ENCODE measurements around the gene ARFIP2. TPM values are rescaled to one million over a fixed set of nuclear protein-coding genes. Genes with fewer than 3 reads are reported as not detected.

Gene ARFIP2
- total RNA-seq, 2 experiments from 2014 or later: 33.5 to 37.9 TPM

GRCh38 chr11:6481924-6482275 is 769 bp upstream of the ARFIP2 start:
- Mint-ChIP-seq H3K4me3 (peak overlapping the region; percentile 94), H3K9me3 (no peaks in the 10 kb centered on the region), H3K36me3 (ENCODE audit: low read depth) (peaks cover 21% of the 10 kb centered on the region), H3K27me3 (ENCODE audit: low read depth) (no peaks in the 10 kb centered on the region), H3K4me1 (ENCODE audit: low read depth) (peaks cover 38% of the 10 kb centered on the region), H3K27ac (peak overlapping the region; percentile 96)
- CTCF ChIA-PET: interaction anchor here (1.0 to 4.8 kb wide), 9 partner anchors 9 to 265 kb away, joined by 3 to 37 read pairs (median 5); no protein-coding TSS in a partner anchor
- intact Hi-C loops (cut with micrococcal nuclease): loop anchor here (1.0 to 5.0 kb wide), 13 partner anchors 43 to 855 kb away; partner anchors contain the start of genes APBB1, FHIP1B, MRPL17 and SMPD1
- no peak for DNase-seq

- peaks cover 21% of the 10 kb centered on the region for H3K36me3 Mint-ChIP-seq (ENCODE audit: low read depth)
- intact Hi-C loops (cut with micrococcal nuclease): loop anchor here (2.0 to 5.0 kb wide), 5 partner anchors 42 to 853 kb away; partner anchors contain the start of genes TRIM22 and TRIM34
Observed at GRCh38 chr11:6480299-6480914, 724 bp downstream of the ARFIP2 start.

GRCh38 chr11:6476571-6476970 is 4.6 kb downstream of the ARFIP2 start:
- intact Hi-C loops (cut with micrococcal nuclease): no loop called here
- no peaks in the 10 kb centered on the region for H3K27me3 Mint-ChIP-seq (ENCODE audit: low read depth)
- CTCF ChIA-PET: interaction anchor here (1.0 to 1.4 kb wide), 3 partner anchors 21 to 98 kb away, joined by 3 to 4 read pairs (median 3); no protein-coding TSS in a partner anchor
- DNase-seq: no peak
- no peak overlapping the region for H3K4me3 Mint-ChIP-seq
- H3K36me3 Mint-ChIP-seq (ENCODE audit: low read depth): peaks cover 8% of the 10 kb centered on the region
- peaks cover 39% of the 10 kb centered on the region for H3K4me1 Mint-ChIP-seq (ENCODE audit: low read depth)
- H3K9me3 Mint-ChIP-seq: no peaks in the 10 kb centered on the region
- no peak overlapping the region for H3K27ac Mint-ChIP-seq

More at GRCh38 chr11:6480299-6480914, 724 bp downstream of the ARFIP2 start:
- H3K4me3 Mint-ChIP-seq: peak overlapping the region; percentile 94
- H3K4me1 Mint-ChIP-seq (ENCODE audit: low read depth): peaks cover 38% of the 10 kb centered on the region
- no peaks in the 10 kb centered on the region for H3K27me3 Mint-ChIP-seq (ENCODE audit: low read depth)
- CTCF ChIA-PET: no interaction called here
- no peaks in the 10 kb centered on the region for H3K9me3 Mint-ChIP-seq
- DNase-seq: no peak
- peak overlapping the region; percentile 96 for H3K27ac Mint-ChIP-seq

GRCh38 chr11:6475936-6476335 is 5.2 kb downstream of the ARFIP2 start:
- Mint-ChIP-seq H3K27me3 (ENCODE audit: low read depth) (no peaks in the 10 kb centered on the region), H3K4me3 (no peak overlapping the region), H3K36me3 (ENCODE audit: low read depth) (peaks cover 5% of the 10 kb centered on the region), H3K9me3 (no peaks in the 10 kb centered on the region), H3K27ac (no peak overlapping the region), H3K4me1 (ENCODE audit: low read depth) (peaks cover 37% of the 10 kb centered on the region)
- no peak for DNase-seq
- CTCF ChIA-PET: interaction anchor here (1.0 to 1.6 kb wide), 5 partner anchors 11 to 113 kb away, joined by 3 to 9 read pairs (median 4); no protein-coding TSS in a partner anchor
- intact Hi-C loops (cut with micrococcal nuclease): no loop called here

- Mint-ChIP-seq H3K36me3 (ENCODE audit: low read depth) (peaks cover 5% of the 10 kb centered on the region), H3K27ac (peak overlapping the region; percentile 57), H3K4me1 (ENCODE audit: low read depth) (peaks cover 28% of the 10 kb centered on the region), H3K27me3 (ENCODE audit: low read depth) (no peaks in the 10 kb centered on the region), H3K4me3 (no peak overlapping the region), H3K9me3 (no peaks in the 10 kb centered on the region)
- intact Hi-C loops (cut with micrococcal nuclease): loop anchor here (1.0 kb wide), 1 partner anchor 264 kb away; no protein-coding TSS in a partner anchor
- no peak for DNase-seq
- CTCF ChIA-PET: interaction anchor here (0.9 to 2.1 kb wide), 6 partner anchors 12 to 112 kb away, joined by 3 to 12 read pairs (median 4); partner anchors contain the start of gene SMPD1
Observed at GRCh38 chr11:6474806-6475500, 6.2 kb downstream of the ARFIP2 start.

- no peak for DNase-seq
- Mint-ChIP-seq H3K9me3 (no peaks in the 10 kb centered on the region), H3K27me3 (ENCODE audit: low read depth) (no peaks in the 10 kb centered on the region), H3K36me3 (ENCODE audit: low read depth) (peaks cover 5% of the 10 kb centered on the region), H3K27ac (no peak overlapping the region), H3K4me3 (peak overlapping the region; percentile 68), H3K4me1 (ENCODE audit: low read depth) (peaks cover 23% of the 10 kb centered on the region)
- intact Hi-C loops (cut with micrococcal nuclease): loop anchor here (1.0 kb wide), 1 partner anchor 265 kb away; no protein-coding TSS in a partner anchor
- CTCF ChIA-PET: interaction anchor here (1.6 to 2.1 kb wide), 2 partner anchors 31 to 96 kb away, joined by 9 to 12 read pairs; no protein-coding TSS in a partner anchor
Observed at GRCh38 chr11:6474413-6474792, 6.7 kb downstream of the ARFIP2 start.

- CTCF ChIA-PET: interaction anchor here (0.9 to 2.1 kb wide), 4 partner anchors 8 to 95 kb away, joined by 5 to 12 read pairs (median 8); partner anchors contain the start of genes ARFIP2 and TIMM10B
- peak; percentile 62 for DNase-seq
- H3K27ac Mint-ChIP-seq: no peak within 1 kb of the TSS
- H3K4me1 Mint-ChIP-seq (ENCODE audit: low read depth): peaks cover 19% of the 10 kb centered on the region
- intact Hi-C loops (cut with micrococcal nuclease): loop anchor here (1.0 to 2.0 kb wide), 3 partner anchors 209 to 266 kb away; partner anchors contain the start of genes FHIP1B and MRPL17
- H3K27me3 Mint-ChIP-seq (ENCODE audit: low read depth): no peaks in the 10 kb centered on the region
- no peaks in the 10 kb centered on the region for H3K9me3 Mint-ChIP-seq
- H3K36me3 Mint-ChIP-seq (ENCODE audit: low read depth): peaks cover 5% of the 10 kb centered on the region
- H3K4me3 Mint-ChIP-seq: peak within 1 kb of the TSS; percentile 80
Observed at GRCh38 chr11:6473451-6474412, 7.4 kb downstream of the ARFIP2 start, which contains the start of gene TRIM3. TRIM3 (minus strand) TSS chr11:6473941; CDS start chr11:6465695, 8,246 bp downstream.

- Mint-ChIP-seq H3K27me3 (ENCODE audit: low read depth) (no peaks in the 10 kb centered on the region), H3K4me1 (ENCODE audit: low read depth) (peaks cover 18% of the 10 kb centered on the region), H3K36me3 (ENCODE audit: low read depth) (peaks cover 2% of the 10 kb centered on the region), H3K4me3 (peak overlapping the region; percentile 55), H3K9me3 (no peaks in the 10 kb centered on the region), H3K27ac (no peak overlapping the region)
- intact Hi-C loops (cut with micrococcal nuclease): loop anchor here (2.0 kb wide), 2 partner anchors 210 to 238 kb away; partner anchors contain the start of genes FHIP1B and MRPL17
- DNase-seq: no peak
- CTCF ChIA-PET: interaction anchor here (1.7 to 2.3 kb wide), 3 partner anchors 9 to 95 kb away, joined by 6 to 21 read pairs (median 6); partner anchors contain the start of genes ARFIP2 and TIMM10B
Observed at GRCh38 chr11:6472934-6473333, 8.2 kb downstream of the ARFIP2 start.

GRCh38 chr11:6469599-6469998 is 11.5 kb downstream of the ARFIP2 start:
- peaks cover 15% of the 10 kb centered on the region for H3K4me1 Mint-ChIP-seq (ENCODE audit: low read depth)
- intact Hi-C loops (cut with micrococcal nuclease): no loop called here
- no peak overlapping the region for H3K4me3 Mint-ChIP-seq
- no peaks in the 10 kb centered on the region for H3K9me3 Mint-ChIP-seq
- CTCF ChIA-PET: interaction anchor here (0.9 kb wide), 1 partner anchor 28 kb away, joined by 4 read pairs; the partner anchor contains the start of gene HPX
- no peaks in the 10 kb centered on the region for H3K27me3 Mint-ChIP-seq (ENCODE audit: low read depth)
- no peak overlapping the region for H3K27ac Mint-ChIP-seq
- no peaks in the 10 kb centered on the region for H3K36me3 Mint-ChIP-seq (ENCODE audit: low read depth)
- DNase-seq: no peak

GRCh38 chr11:6468712-6469495 is 12.2 kb downstream of the ARFIP2 start:
- no peak overlapping the region for H3K4me3 Mint-ChIP-seq
- no peak overlapping the region for H3K27ac Mint-ChIP-seq
- no peaks in the 10 kb centered on the region for H3K27me3 Mint-ChIP-seq (ENCODE audit: low read depth)
- no peaks in the 10 kb centered on the region for H3K36me3 Mint-ChIP-seq (ENCODE audit: low read depth)
- H3K4me1 Mint-ChIP-seq (ENCODE audit: low read depth): peaks cover 11% of the 10 kb centered on the region
- intact Hi-C loops (cut with micrococcal nuclease): no loop called here
- peak; percentile 64 for DNase-seq
- CTCF ChIA-PET: interaction anchor here (0.9 to 1.3 kb wide), 3 partner anchors 28 to 115 kb away, joined by 3 to 4 read pairs (median 4); partner anchors contain the start of genes HPX and SMPD1
- no peaks in the 10 kb centered on the region for H3K9me3 Mint-ChIP-seq

- H3K27me3 Mint-ChIP-seq (ENCODE audit: low read depth): no peaks in the 10 kb centered on the region
- H3K4me3 Mint-ChIP-seq: no peak overlapping the region
- intact Hi-C loops (cut with micrococcal nuclease): no loop called here
- H3K36me3 Mint-ChIP-seq (ENCODE audit: low read depth): peaks cover 4% of the 10 kb centered on the region
- CTCF ChIA-PET: interaction anchor here (1.9 kb wide), 1 partner anchor 16 kb away, joined by 7 read pairs; no protein-coding TSS in a partner anchor
- no peak for DNase-seq
- H3K27ac Mint-ChIP-seq: no peak overlapping the region
- no peaks in the 10 kb centered on the region for H3K9me3 Mint-ChIP-seq
- no peaks in the 10 kb centered on the region for H3K4me1 Mint-ChIP-seq (ENCODE audit: low read depth)
Observed at GRCh38 chr11:6459099-6459450, 22.1 kb downstream of the ARFIP2 start.

Measured in activated naive CD4-positive, alpha-beta T cell treated with anti-CD3 and anti-CD28 coated beads for 36 hours (primary cell).